Right hindlimb (tissue), 1 donor: Measurements from ENCODE around the gene KRT15.
"Not testable (repeated sequence)": the region's sequence is repeated elsewhere in the genome, so short reads cannot be mapped to it uniquely, and the experiment has no call there.

ENCODE experiments used
- DNase-seq: peaks from one replicate; pipeline ENCODE4 v3.0.0-alpha.2; 2018

The KRT15 gene

DNA sequence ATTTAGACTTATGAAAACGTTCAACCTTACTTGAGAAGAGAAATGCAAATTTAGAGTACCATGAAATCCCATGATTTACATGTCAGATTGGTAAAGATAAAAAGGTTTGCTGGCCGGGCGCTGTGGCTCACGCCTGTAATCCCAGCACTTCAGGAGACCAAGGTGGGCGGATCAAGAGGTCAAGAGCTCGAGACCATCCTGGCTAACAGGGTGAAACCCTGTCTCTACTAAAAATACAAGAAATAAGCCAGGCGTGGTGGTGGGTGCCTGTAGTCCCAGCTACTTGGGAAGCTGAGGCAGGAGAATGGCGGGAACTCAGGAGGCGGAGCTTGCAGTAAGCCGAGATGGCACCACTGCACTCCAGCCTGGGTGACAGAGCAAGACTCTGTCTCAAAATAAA, 24.1 kb upstream of the KRT15 start:
- not testable (repeated sequence) for DNase-seq

DNA sequence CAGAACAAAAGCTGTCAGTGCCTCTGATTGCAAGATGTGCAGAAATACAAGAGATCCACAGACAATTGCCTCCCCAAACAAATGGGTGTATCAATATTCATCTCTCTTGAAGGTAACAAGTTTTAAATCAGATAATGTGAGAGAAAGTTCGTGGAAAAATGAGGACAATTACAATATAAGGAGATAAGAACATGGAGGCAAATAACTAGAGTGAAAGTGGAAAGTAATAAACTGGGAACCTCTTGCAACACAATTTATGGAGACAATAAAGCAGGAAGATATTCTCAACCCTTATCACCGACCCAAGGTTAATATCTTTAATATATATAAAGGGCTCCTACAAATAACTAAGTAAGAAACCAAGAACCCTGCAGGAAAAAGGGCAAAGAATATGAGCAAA, 23.7 kb upstream of the KRT15 start:
- DNase-seq, result no peak

DNA sequence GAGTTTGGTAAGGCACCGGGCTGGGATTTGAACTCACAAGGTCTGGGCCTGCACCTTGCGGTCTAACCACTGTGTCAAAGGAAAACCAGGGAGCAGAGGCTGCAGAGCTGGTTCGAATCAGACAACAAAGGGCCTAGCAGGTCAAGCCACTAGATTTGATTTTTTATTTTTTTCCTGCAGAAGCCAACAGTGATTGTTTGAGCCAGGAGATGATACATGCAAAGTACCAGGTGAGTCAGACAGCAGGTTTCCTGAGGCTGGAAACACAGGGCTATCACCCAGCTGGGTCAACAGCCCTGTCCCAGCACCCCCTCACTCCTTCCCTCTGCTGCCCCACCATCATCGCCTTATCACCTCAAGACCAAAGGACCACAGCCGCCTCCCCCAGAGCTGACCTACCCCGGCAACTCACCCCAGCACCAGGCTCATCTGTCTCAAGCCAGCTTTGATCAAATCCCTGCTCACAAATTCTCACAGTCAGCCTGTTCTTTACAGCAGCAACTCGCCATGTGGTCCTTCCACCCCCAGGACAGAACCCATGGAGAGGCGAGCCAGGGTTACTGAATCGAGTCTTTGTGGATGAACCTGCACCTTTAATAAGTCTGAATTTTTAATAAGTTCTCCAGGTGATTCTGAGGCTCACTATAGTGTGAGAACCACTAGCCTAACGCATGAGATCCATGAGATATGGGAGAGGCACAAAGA, 22.4 kb upstream of the KRT15 start:
- no peak for DNase-seq

DNA sequence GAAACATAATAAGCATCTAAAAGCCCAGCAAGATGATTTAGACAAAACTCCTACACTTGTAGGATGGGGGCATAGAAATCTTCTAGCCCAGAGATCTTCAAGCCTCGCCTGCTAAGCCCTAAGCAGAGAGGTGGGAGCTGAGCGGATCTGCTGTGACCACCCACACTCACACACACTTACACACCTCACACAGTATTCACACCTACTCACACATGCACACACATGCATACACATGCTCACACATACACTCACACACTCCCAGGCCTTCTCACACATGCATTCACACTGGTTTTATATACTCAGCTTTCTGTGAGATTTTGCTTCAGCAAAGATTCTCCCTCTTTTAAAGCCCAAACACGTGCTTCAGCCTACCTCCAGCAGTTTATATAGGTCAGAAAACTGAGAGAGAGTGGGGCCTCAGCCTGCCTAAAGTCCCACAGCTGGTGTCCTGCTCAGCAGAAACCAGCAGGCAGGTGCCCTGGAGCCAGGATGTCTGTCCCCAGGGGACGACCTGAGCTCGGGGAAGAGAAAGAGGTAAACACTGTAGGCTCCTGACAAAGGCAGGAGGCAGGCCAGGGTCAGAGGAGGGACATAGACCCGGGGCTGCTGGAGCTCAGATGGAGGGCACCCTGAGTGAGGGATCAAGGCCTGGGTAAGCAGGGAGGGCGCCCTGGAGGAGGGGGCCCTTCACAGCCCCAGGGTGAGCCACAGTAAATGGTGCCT, 21.4 kb upstream of the KRT15 start:
- no peak for DNase-seq

DNA sequence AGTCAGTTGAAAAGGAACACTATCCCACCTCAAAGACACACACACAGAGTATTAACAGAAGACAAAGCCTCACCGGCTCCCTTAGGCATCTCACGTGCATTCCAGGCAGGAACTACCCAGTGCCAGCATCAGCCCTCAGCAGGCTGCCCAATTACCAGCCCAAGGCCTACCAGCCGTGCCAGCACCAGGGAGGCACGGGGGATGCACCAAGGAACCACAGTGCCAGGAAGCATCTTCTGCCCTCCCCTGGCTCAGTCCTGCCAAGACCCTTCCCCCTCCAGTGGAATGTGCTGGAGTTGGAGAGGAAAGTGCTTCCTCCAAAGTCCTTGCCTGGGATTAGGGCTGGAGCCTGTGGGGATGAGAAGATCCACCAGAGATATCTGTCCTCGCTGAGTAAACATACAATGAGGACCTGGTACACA, 20.4 kb upstream of the KRT15 start:
- no peak for DNase-seq

DNA sequence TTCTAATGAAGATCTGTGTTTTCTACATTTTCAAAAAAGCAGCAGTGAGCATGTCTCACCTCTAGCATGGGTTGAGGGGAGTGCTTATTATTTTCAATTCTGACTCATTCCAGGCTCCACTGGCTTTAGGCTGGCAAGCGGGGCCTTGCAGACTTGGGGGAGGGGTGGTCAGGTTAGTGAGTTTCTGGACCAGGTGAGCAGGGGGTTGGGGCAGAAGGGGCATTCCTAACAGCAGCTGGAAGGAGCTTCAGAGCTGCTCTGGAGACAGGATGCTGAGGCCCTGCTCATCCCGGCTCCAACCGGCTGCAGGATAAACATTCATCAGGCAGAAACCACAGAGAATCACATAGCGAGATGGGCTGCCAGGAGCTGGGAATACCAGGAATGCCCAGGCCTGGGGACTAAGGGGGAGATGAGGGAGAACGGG, 19.9 kb upstream of the KRT15 start:
- no peak for DNase-seq

DNA sequence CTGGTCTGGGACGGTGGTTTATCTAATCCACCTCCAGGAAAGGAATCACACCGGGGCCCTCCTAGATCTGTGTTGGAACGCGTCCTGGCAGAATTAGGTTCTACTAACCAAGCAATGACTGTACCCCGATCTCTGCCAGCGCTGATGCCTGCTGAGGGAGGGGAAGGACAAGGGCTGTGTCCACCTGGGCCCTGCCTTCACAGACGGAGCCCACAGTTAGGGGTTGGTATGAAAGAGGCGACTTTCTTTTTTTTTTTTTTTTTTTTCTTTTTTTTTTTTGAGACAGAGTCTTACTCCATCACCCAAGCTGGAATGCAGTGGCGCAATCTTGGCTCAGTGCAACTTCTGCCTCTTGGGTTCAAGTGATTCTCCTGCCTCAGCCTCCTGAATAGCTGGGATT, 19.3 kb upstream of the KRT15 start:
- no peak for DNase-seq

DNA sequence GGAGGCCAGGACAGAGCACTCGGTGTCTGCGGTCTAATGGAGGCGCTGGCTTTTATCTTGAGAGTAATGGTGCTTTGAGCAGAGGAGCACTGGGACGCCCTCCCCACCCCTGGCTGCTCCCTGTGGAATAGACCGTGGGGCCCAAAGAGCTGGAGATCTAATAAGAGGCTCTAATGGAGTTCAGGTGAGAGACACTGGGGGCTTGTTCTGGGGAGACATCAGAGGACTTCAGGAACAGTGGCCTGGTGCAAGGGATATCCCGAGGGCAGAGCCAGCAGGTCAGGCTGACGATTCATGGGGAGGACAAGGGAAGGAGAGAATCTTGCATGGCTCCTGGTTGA, 18.9 kb upstream of the KRT15 start:
- DNase-seq, result no peak

DNA sequence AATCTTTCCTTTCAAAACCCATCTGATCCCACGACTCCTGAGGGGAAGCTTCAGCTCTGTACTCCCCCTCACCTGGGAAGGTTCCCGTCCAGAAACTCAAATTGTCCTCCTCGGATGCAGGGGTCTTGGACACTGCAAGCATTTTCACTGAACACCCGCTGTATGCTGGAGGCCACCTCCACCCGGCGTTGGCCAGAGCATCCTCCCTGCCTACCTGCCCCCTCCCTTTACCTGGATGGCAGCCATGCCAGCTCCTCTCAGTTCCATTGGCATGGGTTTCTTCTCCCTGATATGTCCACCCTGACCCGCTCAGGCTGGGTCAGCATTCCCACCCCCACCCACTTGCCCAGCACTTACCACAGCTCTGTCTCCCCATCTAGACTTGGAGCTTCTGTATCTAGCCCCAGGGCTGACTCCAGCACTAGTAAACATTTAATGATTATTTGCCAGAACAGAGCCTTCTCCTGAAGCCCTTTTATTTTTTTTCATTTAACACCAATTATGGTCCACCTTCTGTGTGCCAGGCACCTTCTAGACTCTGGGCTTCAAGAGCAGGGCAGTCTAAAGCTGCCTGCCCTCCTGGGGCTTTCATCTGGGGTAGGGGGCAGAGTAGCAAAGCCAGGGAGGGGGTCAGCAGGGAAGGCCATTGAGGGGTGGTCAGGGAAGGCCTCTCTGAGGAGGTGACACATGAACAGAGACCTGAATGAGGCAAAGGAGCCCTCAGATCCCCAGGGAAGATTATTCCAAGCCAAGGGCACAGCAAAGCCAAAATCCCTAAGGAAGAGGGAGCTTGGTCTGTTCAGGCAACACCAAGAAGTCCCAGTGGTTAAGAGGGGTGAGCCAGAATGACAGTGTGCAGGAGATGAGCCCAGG, 18.3 kb upstream of the KRT15 start:
- no peak for DNase-seq

DNA sequence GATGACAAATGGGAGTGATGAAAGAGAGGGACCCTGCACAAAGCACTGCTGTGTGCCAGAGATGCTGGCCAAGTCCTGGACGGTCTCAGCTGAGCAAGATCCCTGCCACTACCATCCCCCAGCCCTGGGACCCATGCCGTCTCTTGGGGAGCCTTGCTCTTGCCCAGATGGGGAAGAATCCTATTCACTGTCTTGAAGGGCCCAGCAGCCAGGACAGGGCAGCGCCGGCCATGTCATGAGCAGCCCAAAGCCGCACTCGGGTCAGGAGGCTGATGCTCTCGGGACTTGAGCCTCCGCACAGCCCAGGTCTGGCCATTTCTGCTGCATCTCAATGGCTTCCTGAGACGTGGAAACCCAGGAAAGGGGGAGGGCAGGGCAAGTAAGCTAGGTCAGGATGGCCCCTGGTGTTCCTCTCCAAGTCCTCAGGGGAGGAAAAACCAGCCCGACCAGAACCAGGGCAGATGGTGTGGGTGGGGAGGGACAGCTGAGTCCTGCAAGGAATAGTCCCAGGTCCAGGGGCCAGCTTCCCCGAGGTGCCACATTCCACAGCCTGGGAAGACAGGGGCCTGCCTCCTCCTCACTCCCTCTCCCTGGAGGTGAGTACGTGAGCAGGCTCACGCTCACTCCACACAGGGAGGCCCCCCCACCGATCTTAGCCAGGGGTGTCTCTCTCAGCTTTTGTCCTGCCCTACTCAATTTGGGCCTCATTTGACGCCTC, 17.2 kb upstream of the KRT15 start:
- no peak for DNase-seq

DNA sequence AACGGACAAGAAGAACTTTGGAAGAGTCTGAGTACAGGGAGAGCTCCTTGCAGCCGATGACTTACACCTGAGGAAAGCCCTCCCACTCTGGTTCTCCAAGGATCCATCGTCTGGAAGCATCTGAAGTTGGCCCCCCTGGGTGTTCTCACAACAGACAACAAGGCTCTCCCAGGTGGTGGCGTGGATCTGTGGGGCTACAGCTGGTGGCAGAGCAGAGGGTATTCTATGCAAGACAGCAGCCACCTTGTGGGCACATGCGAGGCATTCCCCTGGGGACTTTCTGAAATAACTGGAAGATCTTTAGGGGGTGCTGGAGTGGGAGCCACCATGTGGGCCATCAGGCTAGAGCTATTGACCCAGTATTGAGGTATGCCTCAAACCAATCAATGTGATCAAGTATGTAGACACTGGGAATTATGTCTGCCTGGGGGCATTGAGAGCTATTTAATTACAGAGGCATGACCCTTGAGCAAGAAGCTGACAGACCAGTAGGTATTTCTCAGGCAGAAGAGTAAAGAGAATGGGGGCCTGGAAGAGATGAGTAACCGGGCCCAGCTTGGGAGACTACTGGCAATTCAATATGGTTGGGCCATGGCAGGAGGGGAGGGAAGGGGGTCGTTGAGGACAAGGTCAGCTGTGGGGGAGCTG, 16.3 kb upstream of the KRT15 start:
- no peak for DNase-seq

DNA sequence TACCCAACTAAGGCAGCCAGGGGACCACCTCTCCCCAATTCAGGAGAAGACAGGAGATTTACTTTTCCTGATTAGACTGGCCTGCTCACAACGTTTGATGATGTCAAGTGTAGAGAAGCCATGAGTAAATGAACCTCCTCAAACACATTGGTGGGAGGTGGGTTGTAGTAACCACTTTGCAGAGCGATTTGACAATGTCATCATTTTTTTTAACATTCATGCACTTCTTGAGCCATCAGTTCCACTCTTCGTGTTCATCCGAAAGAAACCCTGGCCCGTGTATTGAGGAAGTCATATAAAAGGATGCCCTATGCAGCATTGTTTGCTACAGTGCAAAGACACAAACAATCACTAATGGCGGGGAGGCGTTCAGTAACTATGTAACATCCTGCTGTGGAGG, 14.9 kb upstream of the KRT15 start:
- DNase-seq, result no peak

DNA sequence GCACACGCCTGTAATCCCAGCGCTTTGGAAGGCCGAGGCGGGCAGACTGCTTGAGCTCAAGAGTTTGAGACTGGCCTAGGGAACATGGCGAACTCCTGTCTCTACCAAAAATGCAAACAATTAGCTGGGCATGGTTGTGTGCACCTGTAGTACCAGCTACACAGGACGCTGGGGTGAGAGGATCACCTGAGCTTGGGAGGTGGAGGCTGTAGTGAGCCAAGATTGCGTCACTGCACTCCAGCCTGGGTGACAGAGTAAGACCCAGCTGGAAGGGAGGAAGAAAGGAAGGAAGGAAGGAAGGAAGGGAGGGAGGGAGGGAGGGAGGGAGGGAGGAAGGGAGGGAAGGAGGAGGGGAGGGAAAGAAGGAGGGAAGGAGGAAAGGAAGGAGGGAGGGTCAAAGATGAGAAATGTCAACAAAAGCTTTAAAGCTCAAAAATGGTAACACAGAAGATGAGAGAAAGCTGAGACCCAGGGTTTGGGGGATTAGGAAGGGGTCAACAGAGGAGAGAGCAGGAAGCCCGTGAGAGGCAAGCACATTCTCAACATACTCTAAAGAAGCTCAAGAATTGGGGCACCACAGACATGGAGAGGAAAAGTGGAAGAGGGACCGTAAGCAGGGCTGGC, 14.4 kb upstream of the KRT15 start:
- no peak for DNase-seq

DNA sequence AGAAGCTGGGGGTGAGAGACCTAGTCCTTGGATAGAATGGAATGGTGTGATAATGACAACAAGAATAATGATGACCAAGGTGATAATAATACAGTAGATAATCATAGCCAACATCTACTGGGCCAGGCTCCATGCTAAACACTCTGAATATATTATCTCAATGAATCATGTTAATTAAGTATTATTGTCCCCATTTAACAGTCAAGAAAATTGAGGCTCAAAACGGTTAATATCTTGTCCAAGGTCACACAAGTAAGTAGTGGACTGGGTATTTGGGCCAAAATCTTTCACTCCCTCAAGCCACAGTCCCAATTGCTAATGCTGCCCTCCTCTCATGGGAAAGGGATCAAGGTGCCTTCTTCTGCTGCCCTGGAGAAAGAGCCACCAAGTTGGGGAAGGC, 13.3 kb upstream of the KRT15 start:
- DNase-seq, result no peak

DNA sequence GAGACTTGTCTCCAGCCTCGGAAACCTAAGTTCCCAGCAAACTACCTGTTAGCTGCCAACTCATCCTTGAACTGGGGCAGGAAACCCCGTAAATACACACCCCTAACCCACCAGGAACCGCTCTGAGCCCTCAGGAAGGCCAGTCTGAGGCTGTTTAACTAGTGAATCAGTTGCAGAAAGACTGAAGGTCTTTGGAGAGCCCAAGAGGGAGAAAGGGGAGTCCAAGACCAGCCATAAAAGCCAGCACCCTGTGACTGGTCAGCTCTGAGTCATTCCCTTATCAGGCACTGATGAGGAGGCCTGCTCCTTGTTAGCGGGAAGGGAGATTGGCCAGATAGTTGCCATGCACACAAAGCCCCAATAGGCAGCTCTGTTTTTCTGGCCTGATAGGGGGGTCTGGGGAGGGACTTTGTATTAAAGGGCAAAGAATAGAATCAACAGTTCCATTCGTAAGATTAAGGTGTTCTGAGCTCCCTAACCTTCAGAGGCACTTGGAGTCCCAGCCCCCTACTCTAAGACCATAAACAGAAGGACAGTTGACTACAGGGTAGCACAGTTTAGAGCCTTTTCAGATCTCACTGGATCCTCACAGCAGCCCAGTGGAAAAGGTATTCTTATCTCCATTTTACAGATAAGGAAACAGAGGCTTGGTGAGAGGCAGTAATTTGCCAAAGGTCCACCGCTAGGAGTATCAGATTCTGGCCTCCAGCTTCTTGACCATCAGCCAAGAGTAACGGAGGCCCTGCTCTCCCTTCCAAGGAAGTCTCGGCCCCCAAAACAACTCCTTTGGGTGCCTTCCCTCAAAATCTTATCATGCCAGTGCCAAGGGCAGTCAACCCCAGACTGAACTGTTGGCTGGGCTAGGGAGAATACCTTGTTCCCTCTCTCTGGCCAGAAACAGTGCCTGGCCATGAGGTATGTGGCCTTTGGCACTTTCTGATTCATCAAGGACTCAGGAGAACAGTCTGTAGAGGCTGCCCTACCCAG, 11.7 kb upstream of the KRT15 start:
- DNase-seq, result no peak

DNA sequence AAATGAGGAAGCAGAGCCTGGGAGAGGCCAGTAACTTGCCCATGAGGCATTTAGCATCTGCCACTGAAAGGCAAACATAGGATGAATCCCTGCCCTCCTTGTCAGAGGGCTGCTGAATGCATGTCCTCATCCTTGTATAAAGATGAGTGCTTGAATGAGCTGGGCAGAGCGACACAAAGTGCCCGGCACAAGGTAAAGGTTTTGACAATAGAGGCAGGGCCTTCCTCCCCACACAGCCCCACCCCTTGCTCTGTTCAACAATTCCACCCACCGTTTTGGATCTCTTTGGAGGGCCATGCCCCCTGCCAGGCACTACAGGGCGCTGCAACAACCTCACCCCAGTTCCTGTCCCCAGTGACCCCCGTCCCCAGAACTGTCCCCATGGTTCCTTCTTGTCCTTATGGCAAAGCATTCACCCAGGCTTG, 10.8 kb upstream of the KRT15 start:
- no peak for DNase-seq

DNA sequence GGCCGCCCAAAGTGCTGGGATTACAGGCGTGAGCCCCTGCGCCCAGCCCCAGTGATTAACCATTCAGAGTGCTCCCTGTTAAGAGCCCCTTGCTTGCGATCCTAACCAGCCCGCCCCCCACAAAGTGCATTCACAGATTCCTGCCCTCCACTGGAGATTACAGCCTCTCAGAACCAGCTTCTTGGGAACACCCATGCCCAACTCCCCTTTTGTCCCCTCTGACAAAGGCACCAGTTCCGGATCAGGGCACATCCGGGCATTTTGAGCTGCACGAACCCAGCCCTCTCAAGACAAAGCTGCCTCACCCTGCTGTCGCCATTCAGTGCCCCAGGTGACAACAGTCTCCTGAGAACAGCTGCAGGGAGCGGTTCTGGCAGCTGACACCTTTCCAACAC, 10.3 kb upstream of the KRT15 start:
- no peak for DNase-seq

DNA sequence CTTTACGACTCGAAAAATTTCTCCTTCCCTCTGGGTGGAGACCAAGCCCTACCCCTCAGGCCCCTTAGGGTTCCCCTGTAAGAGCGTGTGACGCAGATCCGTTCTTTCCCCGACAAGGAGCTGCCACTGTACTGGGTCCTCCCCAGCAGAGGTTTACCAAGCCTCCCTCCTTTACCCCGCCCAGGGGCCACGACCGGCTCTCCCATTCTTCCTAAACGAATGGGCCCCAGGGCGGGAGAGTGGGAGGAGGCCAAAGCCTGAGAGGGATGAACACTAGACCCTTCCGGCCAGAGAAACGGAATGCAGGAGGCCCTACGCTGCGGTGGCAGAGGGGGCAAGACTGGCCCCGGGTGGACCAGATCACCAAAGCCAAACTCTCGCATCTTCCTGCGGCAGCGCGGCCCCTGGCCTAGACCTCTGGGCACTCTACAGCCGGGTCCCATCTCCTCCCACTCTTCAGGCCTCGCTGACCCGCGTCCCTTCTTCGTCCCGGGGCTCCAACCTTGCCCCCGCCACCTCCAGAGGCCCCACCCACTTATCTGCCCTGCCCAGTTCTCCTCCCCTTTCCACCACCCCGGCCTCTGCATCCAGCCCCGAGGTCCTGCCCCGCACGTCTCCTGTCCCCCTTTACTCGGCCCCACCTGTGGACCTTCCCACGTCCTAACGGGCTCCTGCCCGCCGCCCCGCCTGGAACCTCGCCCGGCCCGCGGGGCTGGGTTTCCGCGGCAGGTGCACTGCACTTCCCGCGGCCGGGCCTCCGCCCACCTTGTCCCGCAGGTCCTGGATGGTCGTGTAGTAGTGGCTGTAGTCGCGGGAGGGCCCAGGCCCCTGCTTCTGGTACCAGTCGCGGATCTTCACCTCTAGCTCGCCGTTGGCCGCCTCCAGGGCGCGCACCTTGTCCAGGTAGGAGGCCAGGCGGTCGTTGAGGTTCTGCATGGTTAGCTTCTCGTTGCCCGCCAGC, 8.7 kb upstream of the KRT15 start:
- no peak for DNase-seq

DNA sequence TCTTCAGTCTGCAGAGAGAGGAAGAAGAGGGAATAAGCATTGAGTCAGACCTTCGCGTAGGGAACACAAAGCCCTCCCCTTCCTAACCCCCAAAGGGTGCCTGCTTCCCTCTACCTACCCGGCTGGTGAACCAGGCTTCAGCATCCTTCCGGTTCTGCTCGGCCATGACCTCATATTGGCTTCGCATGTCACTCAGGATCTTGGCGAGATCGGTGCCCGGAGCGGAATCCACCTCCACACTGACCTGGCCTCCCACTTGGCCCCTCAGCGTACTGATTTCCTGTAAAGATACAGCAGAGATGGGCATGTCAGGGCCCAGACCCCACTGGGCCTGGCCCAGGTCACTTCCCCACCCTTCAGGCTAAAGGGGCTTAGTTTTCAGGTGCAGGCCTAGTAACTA, 5.6 kb upstream of the KRT15 start:
- no peak for DNase-seq

DNA sequence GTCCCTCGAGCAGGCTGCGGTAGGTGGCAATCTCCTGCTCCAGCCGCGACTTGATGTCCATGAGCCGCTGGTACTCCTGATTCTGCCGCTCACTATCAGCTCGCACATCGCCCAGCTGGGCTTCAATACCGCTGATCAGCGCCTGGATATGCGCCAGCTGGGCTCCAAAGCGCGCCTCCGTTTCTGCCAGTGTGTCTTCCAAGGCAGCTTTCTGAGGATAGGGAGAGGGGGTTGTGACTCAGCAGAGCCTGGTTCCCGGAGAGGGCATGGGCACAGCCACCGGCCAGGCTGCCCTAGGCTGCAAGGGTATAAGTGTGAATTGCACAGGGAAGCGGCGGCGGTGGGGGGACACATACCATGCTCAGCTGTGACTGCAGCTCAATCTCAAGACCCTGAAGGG, 5.1 kb upstream of the KRT15 start:
- no peak for DNase-seq
